Activated CD8-positive, alpha-beta memory T cell treated with anti-CD3 and anti-CD28 coated beads for 1 hour (primary cell): ENCODE measurements around the gene IQSEC1.

Source experiments
- DNase-seq, 2 donors: peaks; one replicate each; pipeline ENCODE4 v3.0.0-alpha.2; 2020; ENCODE audit warnings: low read depth in 1 of 2; ENCODE audit errors: extremely low read depth in 1 of 2

IQSEC1 gene

DNA sequence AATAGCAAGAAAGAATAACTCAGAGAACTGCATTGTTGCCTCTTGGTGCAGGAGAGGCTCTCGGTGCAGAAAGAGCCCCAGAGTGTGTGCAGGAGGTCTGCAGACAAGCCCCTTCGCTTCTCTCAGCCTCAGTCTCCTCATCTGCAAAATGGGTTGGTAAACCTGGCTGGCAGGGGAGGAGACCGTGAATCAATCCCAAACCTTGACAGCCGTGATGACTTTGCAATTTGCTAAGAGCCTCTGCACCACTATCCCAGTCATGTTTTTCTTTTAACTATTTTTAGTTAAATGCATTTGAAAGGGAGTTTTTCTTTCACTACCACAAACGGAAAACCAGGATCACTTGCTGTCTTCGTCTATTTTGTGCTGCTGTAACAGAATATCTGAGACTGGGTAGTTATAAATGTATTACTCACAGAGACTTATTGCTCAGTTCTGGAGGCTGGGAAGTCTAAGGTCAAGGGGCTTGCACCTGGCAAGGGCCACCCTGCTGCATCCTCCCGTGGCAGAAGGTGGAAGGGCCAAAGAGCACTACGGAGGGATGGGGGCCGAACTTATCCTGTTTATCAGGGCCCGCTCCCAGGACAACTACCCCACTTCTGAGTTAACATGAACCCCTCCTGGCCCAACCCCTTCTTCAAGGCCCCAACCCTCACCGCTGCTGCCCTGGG lies 14.2 kb upstream of the IQSEC1 start:
- no peak for DNase-seq

DNA sequence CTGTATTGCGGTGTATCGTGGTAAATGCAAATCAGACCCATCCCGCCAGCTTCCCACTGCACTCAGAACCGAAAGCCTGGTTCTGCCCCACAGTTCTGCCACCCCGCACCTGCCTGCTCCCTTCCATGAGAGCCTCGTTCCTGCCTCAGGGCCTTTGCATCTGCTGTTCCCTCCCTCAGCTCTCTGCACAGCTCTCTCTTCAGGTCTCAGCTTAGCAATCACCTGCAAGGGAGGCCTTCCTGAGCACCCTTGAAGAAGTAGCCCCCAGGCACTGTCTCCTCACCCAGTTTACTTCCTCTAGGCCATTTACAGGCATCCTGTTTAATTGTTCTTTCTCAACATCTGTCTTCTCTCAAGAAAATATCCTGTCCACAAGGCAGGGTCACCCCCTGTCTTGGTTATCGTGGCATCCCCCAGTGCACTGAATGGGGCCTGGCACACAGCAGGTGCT lies 13.3 kb upstream of the IQSEC1 start:
- DNase-seq = no peak

DNA sequence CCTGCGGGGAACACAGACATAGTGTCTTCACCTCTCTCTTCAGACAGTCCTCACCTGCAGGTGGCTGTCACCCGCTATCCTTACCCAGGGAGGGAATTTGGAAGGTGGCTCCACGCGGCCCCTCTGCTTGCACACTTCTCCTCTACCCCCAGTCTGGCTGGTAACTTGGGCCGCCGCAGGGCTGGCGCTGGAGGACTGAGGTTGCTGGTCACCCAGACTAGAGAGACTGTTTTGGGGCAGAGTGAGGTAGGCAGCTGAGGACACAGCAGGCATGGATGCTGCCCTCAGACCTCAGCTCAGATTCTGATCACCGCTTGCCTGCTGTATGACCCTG lies 12.6 kb upstream of the IQSEC1 start:
- DNase-seq = no peak

DNA sequence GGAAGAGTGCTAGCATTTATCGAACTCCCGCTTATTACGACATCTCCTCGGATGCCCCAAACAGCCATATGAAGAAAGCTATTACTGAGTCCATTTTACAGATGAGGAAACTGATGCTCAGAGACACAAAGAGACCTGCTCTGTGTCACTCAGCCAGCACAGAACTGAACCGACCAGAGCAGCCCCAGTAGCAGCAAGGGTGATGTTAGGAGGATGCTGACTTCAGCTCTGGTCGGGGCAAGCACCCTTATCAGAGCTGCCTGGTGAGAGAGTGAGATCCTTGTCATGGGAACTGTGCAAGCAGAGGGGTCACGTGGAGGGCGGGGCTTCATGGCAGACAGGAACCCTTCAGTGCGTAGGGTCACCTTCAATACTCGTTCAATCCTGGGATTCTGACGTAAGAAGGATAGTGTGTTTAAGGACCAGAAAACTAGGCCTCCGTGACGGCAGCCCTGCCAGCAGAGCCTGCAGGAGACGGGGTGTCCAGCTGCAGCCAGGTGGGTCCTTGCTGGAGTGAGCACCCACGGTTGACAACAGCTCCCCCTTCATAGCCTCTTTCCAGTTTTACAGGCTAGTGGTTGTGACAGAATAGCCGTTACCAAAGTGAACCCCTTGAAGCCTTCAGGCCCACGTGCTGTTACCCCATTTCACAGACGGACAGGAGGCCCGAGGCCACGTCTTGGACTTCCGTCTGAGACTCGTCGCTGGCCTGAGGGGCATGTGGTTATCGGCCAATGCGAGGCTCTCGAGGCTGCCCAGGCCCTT lies 12.0 kb upstream of the IQSEC1 start:
- no peak for DNase-seq

DNA sequence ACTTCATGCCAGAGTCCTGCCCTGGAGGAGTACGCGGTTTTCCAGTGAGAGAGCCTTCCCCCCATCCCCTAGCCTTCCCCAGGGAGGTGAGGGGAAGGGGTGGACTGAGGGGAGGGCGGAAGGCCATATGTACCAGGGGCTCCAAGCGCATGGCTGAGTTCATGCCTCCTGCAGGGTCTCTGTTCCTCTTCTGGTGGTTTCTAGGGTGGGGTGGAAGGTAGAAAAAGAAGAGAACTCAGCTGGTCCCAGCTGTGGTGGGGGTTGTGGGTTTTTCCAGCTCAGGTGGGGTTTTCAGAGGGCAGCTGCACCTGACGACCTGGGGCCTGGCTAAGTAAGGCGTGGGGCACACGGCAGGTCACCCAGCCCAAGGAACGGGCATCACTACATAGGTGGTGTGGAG lies 10.7 kb upstream of the IQSEC1 start:
- DNase-seq = no peak

DNA sequence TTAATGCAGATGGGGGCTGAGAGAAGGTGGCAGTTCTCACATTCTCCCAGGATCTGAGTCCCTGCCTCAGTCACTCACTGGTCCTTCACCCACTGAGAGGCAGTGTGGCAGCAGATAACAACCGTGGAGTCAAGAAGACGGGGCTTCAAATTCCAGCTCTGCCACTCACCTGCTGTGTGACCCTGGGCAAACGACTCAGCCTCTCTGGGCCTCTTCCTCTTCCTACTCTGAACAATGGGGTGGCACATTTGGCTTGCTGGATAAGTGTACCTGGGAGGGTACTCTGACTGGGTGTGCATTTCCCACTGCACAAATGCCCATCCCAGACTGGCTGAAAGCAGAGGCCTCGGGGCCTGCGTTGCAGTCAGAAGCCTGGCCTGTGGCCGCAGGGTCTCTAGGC lies 10.0 kb upstream of the IQSEC1 start:
- DNase-seq = no peak

DNA sequence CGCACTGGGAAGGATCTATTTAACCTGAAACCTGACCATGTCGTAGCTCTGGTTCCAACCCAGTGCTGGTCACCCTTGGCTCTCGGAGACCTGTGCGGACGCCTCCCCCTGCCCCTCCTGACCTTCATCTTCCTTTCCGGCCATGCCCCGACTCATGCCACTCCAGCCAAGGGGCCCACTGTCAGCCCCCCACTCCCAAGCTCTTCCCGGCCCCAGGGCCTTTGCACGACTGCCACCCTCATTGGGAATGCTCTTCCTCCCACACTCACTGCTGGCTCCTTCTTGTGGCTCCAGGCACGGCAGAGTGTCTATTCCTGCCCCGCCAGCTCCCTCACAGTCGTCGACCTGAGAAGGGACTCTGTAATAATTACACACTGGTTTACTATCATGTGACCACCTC lies 9.4 kb upstream of the IQSEC1 start:
- DNase-seq = no peak

DNA sequence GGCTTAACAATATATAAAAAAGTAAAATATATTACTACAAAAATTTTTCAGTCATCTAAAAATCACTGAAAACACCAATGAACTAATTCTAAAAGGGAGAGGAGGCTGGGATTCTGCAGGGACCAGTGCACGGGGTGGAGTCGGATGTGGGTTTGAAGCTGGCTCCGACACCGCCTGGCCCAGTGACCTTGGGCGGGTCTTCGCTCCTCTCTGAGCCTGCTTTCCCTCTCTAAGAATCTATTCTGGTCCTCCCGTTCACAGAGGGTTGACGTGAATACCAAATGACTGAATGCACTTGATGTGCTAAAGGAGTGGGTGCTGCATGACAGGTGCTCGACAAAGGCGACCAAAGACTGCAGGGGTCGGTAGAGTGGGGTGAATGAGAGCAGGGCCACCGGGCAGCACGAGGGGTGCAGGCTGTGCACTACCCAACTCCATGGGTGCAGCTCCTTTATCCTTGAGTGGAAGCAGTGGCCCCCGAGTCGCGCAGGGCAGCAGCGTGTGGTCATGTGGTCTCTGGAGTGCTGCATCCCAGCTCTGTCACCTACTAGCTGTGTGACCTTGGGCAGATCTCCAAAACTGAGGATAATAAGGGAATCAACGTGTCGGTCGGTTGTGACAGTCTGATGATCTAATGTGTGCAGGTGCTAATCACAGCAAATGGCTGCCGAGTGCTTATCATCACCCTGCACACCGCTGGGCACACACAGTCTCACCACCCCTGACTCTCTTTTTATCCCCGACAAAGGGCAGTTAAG lies 8.6 kb upstream of the IQSEC1 start:
- no peak for DNase-seq

DNA sequence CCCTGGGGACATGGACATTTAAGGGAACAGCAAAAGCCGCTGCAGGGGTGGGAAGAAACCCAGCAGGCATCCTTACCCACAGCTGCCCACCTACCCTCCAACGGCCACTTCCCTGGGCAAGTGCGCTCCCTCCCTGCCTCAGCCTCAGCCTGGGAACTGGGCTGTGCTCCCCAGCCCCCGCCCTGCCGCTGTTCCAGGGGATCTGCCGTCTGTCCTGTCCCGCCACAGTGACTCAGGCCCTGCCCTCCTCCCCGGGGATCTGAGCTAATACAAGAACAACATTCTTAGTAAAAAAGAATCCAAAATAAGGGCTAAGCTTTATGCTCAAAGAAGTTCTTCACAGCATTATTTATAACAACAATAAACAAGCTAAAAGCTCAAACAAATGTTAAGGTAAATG lies 7.4 kb upstream of the IQSEC1 start:
- no peak for DNase-seq

DNA sequence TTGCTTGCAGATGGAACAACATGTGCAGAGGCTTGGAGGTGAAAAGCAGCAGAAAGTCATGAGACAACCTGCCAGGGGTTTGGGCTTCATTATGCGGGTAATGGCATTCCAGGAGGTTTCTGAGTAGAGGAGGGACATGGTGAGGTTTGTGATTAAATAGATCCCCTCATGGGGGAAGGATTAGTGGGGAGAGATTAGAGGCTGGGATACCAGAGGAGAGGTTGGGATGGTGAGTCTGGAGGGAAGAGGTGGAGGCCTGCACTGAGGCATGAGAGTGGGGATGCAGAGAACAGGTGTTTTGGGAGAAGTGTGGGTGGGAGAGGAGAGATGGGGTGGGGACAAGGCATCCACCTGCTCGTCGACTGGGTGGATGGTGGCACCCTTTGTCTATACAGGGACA lies 6.8 kb upstream of the IQSEC1 start:
- DNase-seq = no peak

DNA sequence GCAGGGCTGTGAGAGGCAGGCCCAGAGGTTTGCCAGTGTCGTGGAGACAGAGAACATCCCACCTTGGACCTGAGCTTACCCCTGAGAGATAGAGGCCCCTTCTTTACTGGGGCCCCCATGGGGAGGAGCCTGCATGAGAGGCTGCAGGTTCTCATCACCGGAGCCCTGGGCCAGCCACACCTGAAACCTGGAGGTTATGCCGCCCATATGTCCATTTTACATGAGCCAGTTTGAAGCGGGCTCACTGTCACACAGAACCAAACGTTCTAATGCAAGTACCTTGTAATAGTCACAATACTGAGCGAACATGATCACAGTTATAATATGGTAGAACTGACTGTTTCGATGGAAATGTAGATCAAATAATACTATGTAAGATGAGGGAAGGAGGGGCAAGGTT lies 6.3 kb upstream of the IQSEC1 start:
- DNase-seq = no peak

DNA sequence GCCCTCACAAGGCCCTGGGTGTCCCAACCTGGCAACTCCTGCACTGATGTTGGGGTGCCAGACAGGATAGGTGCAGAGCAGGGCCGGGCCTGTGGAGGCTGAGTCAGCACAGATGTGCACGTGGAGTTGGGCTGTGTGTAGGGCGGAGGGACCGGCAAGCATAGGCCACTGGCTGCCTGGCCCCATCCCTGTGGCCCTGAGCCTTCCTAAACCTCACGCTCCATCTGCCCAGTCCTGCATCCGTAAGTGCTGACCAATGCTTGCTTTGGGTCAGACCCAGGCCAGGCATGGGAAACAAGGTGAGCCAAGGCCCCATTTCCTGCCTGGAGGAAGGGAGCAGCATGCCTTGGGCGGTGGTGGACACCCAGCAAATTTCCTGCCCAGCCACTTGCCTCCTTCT lies 5.8 kb upstream of the IQSEC1 start:
- DNase-seq = no peak

DNA sequence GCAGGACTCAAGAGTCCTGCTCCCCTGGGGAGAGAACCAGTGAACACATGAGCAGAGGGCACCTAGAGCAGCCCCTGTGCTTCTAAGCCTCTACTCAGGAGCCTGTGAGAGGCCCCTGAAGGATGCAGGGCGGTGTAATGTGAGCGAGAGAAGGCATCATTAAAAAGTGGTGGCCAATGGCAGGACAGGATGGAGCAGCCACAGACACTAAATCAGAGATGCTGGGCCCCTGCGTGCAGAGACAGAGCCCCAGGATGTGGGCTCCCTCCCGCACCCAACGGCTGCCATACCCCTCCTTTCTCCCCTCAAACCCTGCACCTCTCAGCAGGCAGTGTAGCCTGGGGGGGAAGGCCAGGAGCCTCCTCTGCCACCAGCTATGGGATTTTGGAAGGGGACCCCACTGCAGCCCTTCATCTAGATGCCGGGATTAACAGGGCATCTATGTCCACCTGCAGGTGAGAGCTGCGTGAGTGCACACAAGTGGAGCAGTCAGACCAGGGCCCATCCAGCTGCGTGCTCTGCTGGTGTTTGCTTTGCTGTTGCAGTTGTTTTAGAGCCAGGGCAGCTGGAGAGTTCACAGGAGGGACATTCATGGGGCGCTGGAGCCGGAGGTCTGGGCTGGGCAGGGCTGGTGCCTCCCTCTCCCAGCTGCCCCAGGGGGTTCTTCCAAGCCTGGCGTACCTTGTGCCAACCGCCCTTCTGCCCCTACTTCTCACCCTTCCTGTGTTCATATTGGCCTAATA lies 5.1 kb upstream of the IQSEC1 start:
- DNase-seq = no peak

DNA sequence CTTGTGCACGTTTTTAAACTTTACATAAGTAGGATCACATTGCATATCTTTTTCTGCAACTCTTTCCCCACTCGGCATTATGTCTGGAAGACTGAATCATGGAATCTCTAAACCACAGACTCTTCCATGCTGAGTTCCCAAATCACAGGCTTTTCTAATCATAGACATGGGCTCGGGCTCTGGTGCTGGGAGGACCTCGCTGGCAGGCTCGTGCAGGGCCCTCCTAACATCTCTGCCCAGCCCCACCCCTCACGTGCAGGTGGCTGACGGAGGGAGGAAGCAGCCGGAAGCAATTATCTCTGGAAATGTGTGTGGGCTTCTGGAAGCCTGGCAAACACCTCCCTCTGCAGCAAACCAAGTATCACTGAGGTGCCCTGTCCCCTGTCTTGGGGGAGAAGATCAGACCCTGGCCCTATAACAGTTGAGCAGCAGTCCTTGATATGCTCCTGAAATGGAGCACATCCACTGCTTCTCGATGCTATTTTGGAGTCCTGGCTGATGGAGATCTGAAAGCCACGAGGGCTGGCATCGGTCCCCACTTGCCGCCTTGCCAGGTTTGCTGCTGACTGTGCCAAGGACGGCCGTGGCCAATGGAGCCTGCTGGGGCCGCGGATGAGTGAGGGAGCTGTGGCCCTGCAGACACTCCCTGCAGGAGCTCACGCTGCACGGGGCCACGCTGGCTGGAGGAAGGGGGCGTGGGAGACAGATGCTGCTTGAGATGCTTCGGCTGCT lies 4.4 kb upstream of the IQSEC1 start:
- DNase-seq = no peak

DNA sequence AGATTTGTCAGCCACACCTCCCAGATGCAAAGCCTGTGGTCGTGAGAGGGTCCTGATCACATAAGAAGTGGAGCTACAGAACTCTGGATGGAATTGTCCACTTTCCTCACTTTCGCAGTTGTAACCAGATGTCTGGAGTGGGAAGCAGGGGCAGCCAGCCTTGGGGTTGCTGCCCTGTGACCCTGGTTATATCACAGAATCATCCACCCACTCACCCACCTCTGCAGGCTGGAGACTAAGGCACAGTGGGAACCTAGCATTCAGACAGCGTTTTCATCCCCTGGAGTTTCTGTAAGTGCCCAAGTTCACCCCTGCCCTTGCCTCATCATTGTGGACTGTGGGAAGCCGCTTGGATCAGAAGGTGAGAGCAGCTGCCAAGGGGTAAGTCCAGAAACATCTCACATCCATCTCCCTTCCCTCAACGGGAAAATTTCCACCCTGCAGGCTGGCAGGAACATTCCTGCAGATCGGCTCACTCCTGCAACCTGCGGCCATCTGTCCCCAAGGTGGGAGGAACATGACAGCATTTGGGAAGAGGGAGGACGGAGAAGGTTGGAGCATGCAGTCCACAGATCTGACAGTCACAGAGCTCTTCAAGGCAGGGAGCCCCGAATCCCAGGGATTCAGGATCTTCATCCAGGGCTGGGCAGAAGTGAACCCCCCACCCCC lies 2.9 kb upstream of the IQSEC1 start:
- no peak for DNase-seq

DNA sequence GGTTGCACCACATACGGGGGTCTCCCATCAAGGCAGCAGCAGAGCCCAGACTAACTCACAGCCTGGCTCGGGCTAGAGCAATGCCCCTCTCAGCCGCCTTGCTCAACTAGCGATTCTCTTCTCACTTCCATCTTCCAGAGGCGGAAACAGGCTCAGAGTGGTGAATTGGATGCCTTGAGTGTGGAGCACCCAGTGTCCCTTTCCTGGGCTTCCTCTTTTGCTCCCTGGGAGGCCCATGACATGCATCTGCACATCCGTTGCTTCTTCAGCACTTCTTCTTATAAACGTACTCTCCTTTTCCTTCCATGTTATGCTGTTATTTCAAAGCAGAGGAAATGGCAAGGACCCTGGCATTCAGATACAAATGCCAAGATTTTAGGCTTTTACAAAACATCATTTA lies 2.1 kb upstream of the IQSEC1 start:
- DNase-seq = no peak

DNA sequence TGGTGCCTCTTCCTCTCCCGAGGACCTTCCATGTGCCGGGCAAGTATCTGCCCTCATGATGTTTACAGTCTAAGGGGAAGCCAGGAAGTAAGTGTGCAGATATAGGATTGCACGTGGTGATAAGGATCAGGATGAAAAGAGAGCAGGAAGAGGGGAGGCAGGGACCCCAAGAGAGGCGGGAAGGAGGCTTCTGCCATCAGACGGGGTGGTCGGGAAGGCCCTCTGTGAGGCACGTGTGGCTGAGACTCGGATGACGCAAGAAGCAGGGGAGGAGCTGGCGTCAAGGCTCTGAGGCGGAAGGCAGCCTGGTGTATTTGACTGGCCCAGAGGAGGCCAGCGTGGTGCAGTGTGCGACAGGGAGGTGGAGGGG lies 762 bp upstream of the IQSEC1 start:
- DNase-seq = no peak

DNA sequence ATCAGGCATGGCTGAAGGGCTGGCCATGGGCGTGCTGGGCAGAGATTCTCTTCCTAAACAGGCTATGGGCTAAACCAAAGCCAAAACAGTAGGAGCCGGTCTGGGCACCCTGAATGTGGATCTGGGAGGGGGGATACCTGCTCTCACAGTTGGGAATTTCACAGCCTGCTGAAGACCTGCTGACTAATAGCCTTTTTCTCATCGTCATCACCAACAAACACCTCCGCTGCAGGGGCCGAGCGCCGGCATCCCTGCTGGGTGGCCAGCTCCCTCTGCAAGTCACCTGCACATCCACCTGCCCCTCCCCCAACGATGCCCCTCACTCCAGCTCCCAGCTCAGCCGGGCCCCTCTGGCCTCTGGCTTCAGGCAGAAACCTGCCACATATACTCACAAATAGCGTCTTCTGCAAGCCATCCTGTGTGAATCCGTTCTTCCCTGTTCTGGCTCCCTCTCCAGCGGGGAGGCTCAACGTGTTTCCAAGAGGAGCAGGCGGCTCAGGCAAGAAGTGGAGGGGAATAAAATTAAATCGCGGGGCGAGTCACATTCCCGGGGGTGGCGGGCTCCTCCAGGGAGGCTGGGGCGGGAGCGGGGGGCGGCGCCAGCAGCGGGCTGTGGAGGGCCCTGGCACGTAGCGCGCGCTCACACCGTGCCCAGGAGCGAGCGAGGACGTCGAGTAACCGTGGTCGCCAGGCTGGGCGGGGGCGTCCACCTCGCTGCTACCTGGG lies 466 bp downstream of the IQSEC1 start:
- DNase-seq = no peak

DNA sequence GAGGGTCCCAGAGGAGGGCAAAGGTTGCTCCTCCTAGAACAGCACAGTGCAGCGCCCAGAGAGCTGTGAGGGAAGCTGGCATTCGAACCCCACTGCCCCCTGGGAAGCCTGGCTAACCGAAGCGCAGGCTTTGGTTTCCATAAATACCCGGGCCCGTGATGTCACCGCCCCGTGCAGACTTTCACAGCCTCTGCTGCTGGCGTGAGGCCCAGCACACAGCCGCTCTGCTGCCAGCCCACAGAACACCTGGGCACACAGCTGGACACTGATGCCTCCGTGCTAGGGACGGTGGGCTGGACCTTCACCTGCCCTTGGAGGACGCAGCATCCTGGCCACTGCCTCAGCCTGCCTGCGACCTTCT lies 1.0 kb downstream of the IQSEC1 start:
- no peak for DNase-seq

DNA sequence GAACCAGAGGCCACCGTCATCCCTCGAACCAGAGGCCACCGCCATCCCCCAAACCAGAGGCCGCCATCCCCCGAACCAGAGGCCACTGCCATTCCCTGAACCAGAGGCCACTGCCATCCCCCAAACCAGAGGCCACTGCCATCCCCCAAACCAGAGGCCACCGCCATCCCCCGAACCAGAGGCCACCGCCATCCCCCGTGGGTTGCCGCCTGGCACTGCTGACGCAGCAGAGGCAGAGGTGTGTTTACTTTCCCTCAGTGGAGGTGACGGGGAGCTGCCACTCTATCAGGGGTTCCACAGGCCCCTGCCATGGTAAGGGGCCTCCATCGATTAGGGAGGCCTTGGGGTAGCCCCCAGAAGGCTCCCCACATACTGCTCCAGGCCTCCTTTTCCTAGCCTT lies 1.5 kb downstream of the IQSEC1 start:
- DNase-seq = no peak
